H1 (cell line): ENCODE data around the gene ASAP3.

Experiments used
- CTCF ChIP-seq, 3 experiments: IDR thresholded peaks; 1 replicate in 2 of 3; 2 replicates in 1 of 3; pipeline versions ENCODE4 v1.5.1 to v1.6.1; 2011; ENCODE audit warnings: low read length in 3 of 3, mild to moderate bottlenecking in 3 of 3, inconsistent platforms in 2 of 3, low read depth in 1 of 3, moderate library complexity in 1 of 3; ENCODE audit not compliant: insufficient read depth in 1 of 3; ENCODE audit errors: control extremely low read depth in 1 of 3
- EP300 ChIP-seq, 2 experiments: IDR thresholded peaks; 1 replicate in 1 of 2; 2 replicates in 1 of 2; pipeline ENCODE4 v1.6.1; 2011 to 2012; ENCODE audit warnings: low read depth in 2 of 2, low read length in 2 of 2, mild to moderate bottlenecking in 2 of 2, borderline replicate concordance in 1 of 2, inconsistent platforms in 1 of 2, moderate library complexity in 1 of 2
- KDM5A ChIP-seq: fragments of 200-600 bp; IDR thresholded peaks from 2 replicates; pipeline ENCODE4 v1.7.1; 2012; ENCODE audit warnings: mild to moderate bottlenecking, low read length, inconsistent platforms, mixed read lengths

GRCh38 chr1:23529146-23530086 lies 45.4 kb upstream of the ASAP3 start:
- TF ChIP-seq CTCF (IDR thresholded peaks at IDR 0.05; ENCODE audit: control extremely low read depth in 1 of 3, insufficient read depth in 1 of 3, low read depth in 1 of 3, low read length in 3 of 3): no peak
- TF ChIP-seq KDM5A: no peak
- no peak for TF ChIP-seq EP300 (IDR thresholded peaks at IDR 0.05; ENCODE audit: borderline replicate concordance in 1 of 2, low read depth in 2 of 2, low read length in 2 of 2)
